ENCODE measurements around the gene CDCA7.

The CDCA7 gene

GRCh38 chr2:173351879-173352278, 2.8 kb upstream of the CDCA7 start:
- H3K4me3 ChIP-seq (ENCODE audit: low read depth, low read length) = no peak overlapping the region
- no peak for TF ChIP-seq CTCF (IDR thresholded peaks at IDR 0.05; ENCODE audit: low read depth, low read length)

GRCh38 chr2:173353556-173353955, 1.1 kb upstream of the CDCA7 start:
- TF ChIP-seq CTCF (IDR thresholded peaks at IDR 0.05; ENCODE audit: low read depth, low read length) = no peak
- no peak overlapping the region for H3K4me3 ChIP-seq (ENCODE audit: low read depth, low read length)

GRCh38 chr2:173354073-173354581, 545 bp upstream of the CDCA7 start:
- H3K4me3 ChIP-seq (ENCODE audit: low read depth, low read length) = peak overlapping the region; percentile 78

GRCh38 chr2:173355132-173355865, 627 bp downstream of the CDCA7 start:
- no peak for TF ChIP-seq CTCF (IDR thresholded peaks at IDR 0.05; ENCODE audit: low read depth, low read length)
- H3K4me3 ChIP-seq (ENCODE audit: low read depth, low read length) = peak overlapping the region; percentile 78

More at GRCh38 chr2:173354073-173354581, 545 bp upstream of the CDCA7 start:
- no peak for TF ChIP-seq CTCF (IDR thresholded peaks at IDR 0.05; ENCODE audit: low read depth, low read length)

- TF ChIP-seq CTCF (IDR thresholded peaks at IDR 0.05; ENCODE audit: low read depth, low read length) = no peak
- H3K4me3 ChIP-seq (ENCODE audit: low read depth, low read length) = peak overlapping the region; percentile 78
Observed at GRCh38 chr2:173355866-173356508, 1.3 kb downstream of the CDCA7 start.

GRCh38 chr2:173357346-173357745, 2.7 kb downstream of the CDCA7 start:
- no peak for TF ChIP-seq CTCF (IDR thresholded peaks at IDR 0.05; ENCODE audit: low read depth, low read length)
- H3K4me3 ChIP-seq (ENCODE audit: low read depth, low read length) = no peak overlapping the region

- TF ChIP-seq CTCF (IDR thresholded peaks at IDR 0.05; ENCODE audit: low read depth, low read length) = no peak
- H3K4me3 ChIP-seq (ENCODE audit: low read depth, low read length) = no peak overlapping the region
Observed at GRCh38 chr2:173358616-173359015, 3.9 kb downstream of the CDCA7 start.

Data from WI38 (cell line).